MCF 10A (cell line): ENCODE measurements around the gene MAP2K4. TPM values are rescaled to one million over a fixed set of nuclear protein-coding genes. Genes with fewer than 3 reads are reported as not detected.

Experiments used
- BruUV-seq: library from RNA; stranded (reverse); fragments of 400-500 nt; replicated peaks from 2 replicates; lab custom pipeline; 2021; lab: Mats Ljungman, UMichigan
- CTCF ChIA-PET: fragments of 300-600 bp; sonication (Branson Sonifier 250); formaldehyde crosslinking; extraction: SDS; loops from one replicate; lab custom pipeline; 2021; ENCODE audit warnings: antibody characterized with exemption, inconsistent platforms; lab: Yijun Ruan, JAX
- POLR2A ChIA-PET: fragments of 300-600, 350-650 bp; sonication (Branson Sonifier 250); formaldehyde crosslinking; extraction: SDS; loops from one replicate; lab custom pipeline; 2020; ENCODE audit warnings: antibody characterized with exemption, inconsistent platforms; lab: Yijun Ruan, JAX
- DNase-seq: peaks from one replicate; pipeline ENCODE4 v3.0.0-alpha.2; 2018; ENCODE audit not compliant: unreplicated experiment
- H3K27ac Mint-ChIP-seq: one replicate; pipeline ENCODE4 v1.8.0; 2022; ENCODE audit warnings: mild to moderate bottlenecking, low read depth, mixed read lengths; ENCODE audit not compliant: unreplicated experiment
- H3K27me3 Mint-ChIP-seq: one replicate; pipeline ENCODE4 v1.8.0; 2022; ENCODE audit warnings: mixed read lengths; ENCODE audit not compliant: insufficient read depth, unreplicated experiment
- H3K36me3 Mint-ChIP-seq: one replicate; pipeline ENCODE4 v1.8.0; 2022; ENCODE audit warnings: mild to moderate bottlenecking, moderate library complexity, mixed read lengths; ENCODE audit not compliant: insufficient read depth, unreplicated experiment
- H3K4me1 Mint-ChIP-seq: one replicate; pipeline ENCODE4 v1.8.0; 2022; ENCODE audit warnings: mixed read lengths; ENCODE audit not compliant: insufficient read depth, unreplicated experiment
- H3K4me3 Mint-ChIP-seq: one replicate; pipeline ENCODE4 v1.8.0; 2022; ENCODE audit warnings: mild to moderate bottlenecking, moderate library complexity, mixed read lengths; ENCODE audit not compliant: unreplicated experiment
- H3K9me3 Mint-ChIP-seq: one replicate; pipeline ENCODE4 v1.8.0; 2022; ENCODE audit warnings: mixed read lengths; ENCODE audit not compliant: unreplicated experiment
- CTCF ChIP-seq: fragments of 200-600 bp; IDR thresholded peaks from one replicate; pipeline ENCODE4 v1.8.0; 2022; ENCODE audit warnings: antibody characterized with exemption, mild to moderate bottlenecking; ENCODE audit not compliant: unreplicated experiment
- intact Hi-C: fragments of 100-400 bp; cut with micrococcal nuclease; formaldehyde crosslinking; loops from 2 replicates; pipeline ENCODE4 v1.14.1; 2022
- total RNA-seq: library from RNA; stranded (reverse); gene quantifications from 2 replicates; pipeline ENCODE4 v1.2.3, GENCODE V29; 2022

MAP2K4 gene
- total RNA-seq, 1 experiment from 2014 or later, result 29.2 TPM

- H3K4me3 Mint-ChIP-seq, result no peak overlapping the region
- peaks cover 5% of the 10 kb centered on the region for H3K4me1 Mint-ChIP-seq
- no peak for DNase-seq
- TF ChIP-seq CTCF, result no peak
- intact Hi-C loops, result no loop called here
- H3K27ac Mint-ChIP-seq, result no peak overlapping the region
- no peaks in the 10 kb centered on the region for H3K9me3 Mint-ChIP-seq
- ChIA-PET POLR2A (no interaction called here), CTCF (no interaction called here)
- no peaks in the 10 kb centered on the region for H3K27me3 Mint-ChIP-seq
- H3K36me3 Mint-ChIP-seq, result peaks cover 49% of the 10 kb centered on the region
- no TSS peak for BruUV-seq
Observed at GRCh38 chr17:12122075-12122474, 101.4 kb downstream of the MAP2K4 start.

- CTCF ChIA-PET, result interaction anchor here (1.0 kb wide), 1 partner anchor 38 kb away, joined by 3 read pairs; no protein-coding TSS in a partner anchor
- Mint-ChIP-seq H3K9me3 (no peaks in the 10 kb centered on the region), H3K27ac (peak overlapping the region; percentile 51)
Observed at GRCh38 chr17:12127177-12127576, 106.5 kb downstream of the MAP2K4 start.

GRCh38 chr17:12127667-12128066, 107.0 kb downstream of the MAP2K4 start:
- H3K4me3 Mint-ChIP-seq, result no peak overlapping the region
- POLR2A ChIA-PET, result no interaction called here
- intact Hi-C loops, result no loop called here
- no peaks in the 10 kb centered on the region for H3K4me1 Mint-ChIP-seq
- no peaks in the 10 kb centered on the region for H3K9me3 Mint-ChIP-seq
- CTCF ChIA-PET, result no interaction called here
- H3K36me3 Mint-ChIP-seq, result peaks cover 80% of the 10 kb centered on the region
- no peak for TF ChIP-seq CTCF
- no TSS peak for BruUV-seq
- DNase-seq, result no peak
- H3K27me3 Mint-ChIP-seq, result no peaks in the 10 kb centered on the region
- no peak overlapping the region for H3K27ac Mint-ChIP-seq

More at GRCh38 chr17:12127177-12127576, 106.5 kb downstream of the MAP2K4 start:
- Mint-ChIP-seq H3K4me3 (no peak overlapping the region), H3K27me3 (no peaks in the 10 kb centered on the region), H3K36me3 (peaks cover 75% of the 10 kb centered on the region), H3K4me1 (no peaks in the 10 kb centered on the region)
- no peak for DNase-seq
- POLR2A ChIA-PET, result interaction anchor here (1.1 kb wide), 1 partner anchor 9 kb away, joined by 3 read pairs; no protein-coding TSS in a partner anchor
- BruUV-seq, result no TSS peak
- TF ChIP-seq CTCF, result no peak
- intact Hi-C loops, result no loop called here

- BruUV-seq, result no TSS peak
- ChIA-PET POLR2A (no interaction called here), CTCF (no interaction called here)
- TF ChIP-seq CTCF, result no peak
- H3K4me1 Mint-ChIP-seq, result no peaks in the 10 kb centered on the region
- H3K4me3 Mint-ChIP-seq, result no peak overlapping the region
- H3K36me3 Mint-ChIP-seq, result peaks cover 92% of the 10 kb centered on the region
- intact Hi-C loops, result no loop called here
- DNase-seq, result no peak
- H3K27ac Mint-ChIP-seq, result peak overlapping the region; percentile 9
- no peaks in the 10 kb centered on the region for H3K9me3 Mint-ChIP-seq
- no peaks in the 10 kb centered on the region for H3K27me3 Mint-ChIP-seq
Observed at GRCh38 chr17:12128946-12129345, 108.3 kb downstream of the MAP2K4 start.
